HL-60/S4 treated with phorbol 12-myristate 13-acetate at 8.2 ng/mL for 4 days and 3 days (cell line): Measurements from ENCODE around the gene ANAPC1.
"Not testable (repeated sequence)": the region's sequence is repeated elsewhere in the genome, so short reads cannot be mapped to it uniquely, and the experiment has no call there.

ENCODE experiments used
- in situ Hi-C: fragments of 300-500 bp; cut with MboI; formaldehyde crosslinking; loops from 2 replicates; pipeline ENCODE4 v1.15.0; 2022; ENCODE audit warnings: low sequenced_read_pairs

The ANAPC1 gene

DNA sequence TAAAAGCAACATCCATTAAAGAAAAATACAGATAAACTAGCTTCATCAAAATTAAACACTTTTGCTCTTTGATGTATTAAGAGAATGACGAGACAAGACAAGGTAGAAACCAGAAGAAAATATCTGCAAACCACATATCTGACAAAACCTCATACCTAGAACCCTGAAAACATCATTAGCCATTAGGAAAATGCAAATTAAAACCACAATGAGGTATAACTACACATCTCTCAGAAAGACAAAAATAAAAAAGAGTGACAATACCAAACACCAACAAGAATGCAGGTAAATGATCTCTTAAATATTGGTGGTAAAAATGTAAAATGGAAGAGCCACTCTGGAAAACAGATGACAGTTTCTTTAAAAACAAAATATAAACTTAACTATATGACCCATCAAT, 53.5 kb downstream of the ANAPC1 start:
- in situ Hi-C loops: not testable (repeated sequence)

DNA sequence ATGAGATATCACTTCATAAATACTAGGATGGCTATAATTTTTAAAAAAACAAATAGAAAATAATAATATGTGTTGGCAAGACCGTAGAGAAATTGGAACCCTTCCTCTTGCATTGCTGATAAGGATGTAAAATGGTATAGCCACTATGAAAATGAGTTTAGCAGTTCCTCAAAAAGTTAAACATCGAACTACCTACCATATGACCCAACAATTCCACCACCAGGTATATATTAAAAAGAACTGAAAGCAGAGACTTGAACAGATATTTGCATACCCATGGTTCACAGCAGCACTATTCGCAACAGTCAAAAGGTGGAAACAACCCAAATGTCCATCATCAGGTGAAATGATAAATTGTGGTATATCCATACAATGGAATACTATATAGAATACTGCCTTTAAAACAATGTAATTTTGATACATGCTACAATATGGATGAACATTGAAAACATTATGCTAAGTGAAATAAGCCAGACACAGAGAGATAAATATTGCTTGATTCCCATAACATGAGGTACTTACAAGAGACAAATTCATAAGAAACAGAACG, 55.7 kb downstream of the ANAPC1 start:
- in situ Hi-C loops: not testable (repeated sequence)

DNA sequence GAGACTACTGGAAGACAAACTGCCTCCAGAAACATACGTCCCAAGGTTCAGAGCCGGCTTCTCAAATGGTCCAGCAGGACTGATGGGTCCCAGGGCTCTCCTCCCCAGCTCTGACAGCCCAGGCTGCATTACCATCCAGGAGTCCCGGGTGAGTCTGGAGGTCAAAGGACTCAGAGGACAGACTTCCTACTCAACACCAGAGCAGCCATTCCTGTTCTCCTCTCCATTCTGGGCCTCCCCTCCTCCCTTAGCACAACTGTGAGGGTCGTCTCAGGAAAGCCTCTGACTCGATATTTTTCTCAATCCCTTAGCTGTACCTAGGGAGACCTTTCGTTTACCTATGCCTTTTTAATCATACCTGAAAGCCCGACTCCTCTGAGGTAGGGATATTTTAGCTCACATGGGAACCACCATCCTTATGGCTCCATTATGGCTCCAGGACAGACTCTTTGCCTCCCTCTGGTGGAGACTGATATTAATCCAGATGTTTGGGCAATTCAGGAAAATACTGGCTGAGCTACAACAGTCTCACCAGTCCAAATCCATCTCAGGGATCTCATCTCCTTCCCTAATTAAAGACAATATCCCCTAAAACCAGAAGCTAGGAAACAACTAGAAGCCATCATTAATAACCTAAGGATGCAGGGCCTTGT, 70.9 kb downstream of the ANAPC1 start:
- in situ Hi-C loops: not testable (repeated sequence)

DNA sequence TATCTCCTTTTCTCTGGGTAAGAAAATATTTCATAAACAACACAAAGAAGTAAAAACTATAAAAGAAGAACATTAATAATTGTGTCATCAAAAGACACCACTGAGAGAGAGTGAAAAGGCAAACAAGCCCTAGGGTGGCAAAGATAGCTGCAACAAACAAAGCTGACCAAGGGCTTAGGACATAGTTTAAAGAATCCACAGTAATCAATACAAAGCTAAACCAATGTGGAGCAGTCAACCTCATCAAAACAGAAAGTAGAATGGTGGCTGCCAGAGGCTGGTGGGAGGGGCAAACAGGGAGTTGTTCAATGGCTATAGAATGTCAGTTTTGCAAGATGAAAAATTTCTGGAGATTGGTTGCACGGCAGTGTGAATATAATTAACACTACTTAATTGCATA, 93.4 kb downstream of the ANAPC1 start:
- in situ Hi-C loops: not testable (repeated sequence)

GRCh38 chr2:111784081-111784480, 99.9 kb downstream of the ANAPC1 start:
- in situ Hi-C loops: not testable (repeated sequence)

GRCh38 chr2:111782195-111782594, 101.8 kb downstream of the ANAPC1 start:
- in situ Hi-C loops: not testable (repeated sequence)

GRCh38 chr2:111781443-111782094, 102.4 kb downstream of the ANAPC1 start:
- in situ Hi-C loops: not testable (repeated sequence)

- in situ Hi-C loops: not testable (repeated sequence)
Measured at GRCh38 chr2:111777155-111777554, 106.8 kb downstream of the ANAPC1 start.

DNA sequence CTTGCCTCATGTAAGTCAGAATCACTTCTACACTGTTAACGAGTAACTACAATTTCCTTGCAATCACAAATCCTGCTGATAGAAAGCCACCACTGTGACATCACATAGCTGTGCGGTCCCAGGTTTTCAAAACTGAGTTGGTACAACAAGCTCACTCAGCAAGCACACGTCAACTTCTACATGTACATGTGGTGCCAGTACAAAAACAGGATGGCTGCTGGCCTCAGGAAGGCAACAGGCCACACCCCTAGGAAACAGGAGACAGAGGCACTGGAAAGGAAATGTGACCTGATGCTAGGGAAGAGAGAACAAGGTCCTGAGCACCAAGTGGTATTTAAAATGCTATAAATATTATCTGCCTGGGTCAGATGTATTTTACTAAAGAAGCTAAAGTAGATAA, 107.7 kb downstream of the ANAPC1 start:
- in situ Hi-C loops: not testable (repeated sequence)

GRCh38 chr2:111772180-111772579, 111.8 kb downstream of the ANAPC1 start:
- in situ Hi-C loops: not testable (repeated sequence)

GRCh38 chr2:111770916-111771658, 112.9 kb downstream of the ANAPC1 start:
- in situ Hi-C loops: not testable (repeated sequence)

GRCh38 chr2:111768266-111769190, 115.5 kb downstream of the ANAPC1 start:
- in situ Hi-C loops: not testable (repeated sequence)

- in situ Hi-C loops: not testable (repeated sequence)
Measured at GRCh38 chr2:111767087-111767486, 116.9 kb downstream of the ANAPC1 start.

- in situ Hi-C loops: not testable (repeated sequence)
Measured at GRCh38 chr2:111766295-111766694, 117.7 kb downstream of the ANAPC1 start.

DNA sequence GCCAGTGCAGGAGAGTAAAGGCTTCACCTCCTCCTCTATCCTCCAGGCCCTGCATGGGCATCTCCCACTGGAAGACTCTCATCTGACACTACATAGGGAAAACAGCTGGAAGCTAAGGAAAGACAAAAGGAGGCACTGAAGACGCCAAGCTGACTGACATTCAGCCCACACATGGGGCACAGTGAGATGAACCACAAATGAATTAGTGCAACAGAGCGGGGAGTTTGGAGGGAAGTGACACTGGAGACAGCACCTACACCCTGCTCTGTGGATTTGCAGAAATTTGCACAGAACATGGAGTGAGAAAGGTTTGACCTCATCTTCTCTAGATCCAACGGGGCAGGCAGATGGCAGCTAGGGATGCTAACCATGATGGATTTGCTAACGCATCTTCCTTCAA, 119.8 kb downstream of the ANAPC1 start:
- in situ Hi-C loops: not testable (repeated sequence)

DNA sequence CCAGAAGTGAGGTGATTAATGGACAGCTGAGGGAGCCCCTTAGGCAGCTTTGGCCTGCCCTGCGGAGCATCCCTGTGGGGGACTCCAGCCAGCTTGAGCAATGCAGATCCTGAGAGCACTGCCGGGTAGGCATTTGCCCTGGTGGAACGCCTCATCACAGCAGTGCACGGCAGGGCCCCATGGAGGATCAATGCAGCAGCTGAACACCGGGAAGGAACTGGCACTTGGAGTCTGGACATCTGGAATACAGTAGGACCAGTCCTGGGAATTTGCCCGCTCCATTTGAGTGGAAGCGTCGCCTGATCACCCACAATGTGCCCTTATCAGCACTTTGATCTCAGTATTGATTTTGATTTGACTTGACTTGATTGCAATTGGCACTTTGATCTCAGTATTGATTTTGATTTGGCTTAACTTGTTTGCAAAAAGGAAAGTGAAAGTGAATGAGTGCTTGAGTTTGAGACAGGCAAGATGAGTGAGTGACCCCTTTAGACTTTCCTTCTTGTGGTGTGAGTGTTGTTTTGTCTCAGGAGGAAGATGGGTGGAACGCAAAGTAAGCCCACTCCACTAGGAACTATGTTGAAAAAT, 123.2 kb downstream of the ANAPC1 start:
- in situ Hi-C loops: not testable (repeated sequence)

DNA sequence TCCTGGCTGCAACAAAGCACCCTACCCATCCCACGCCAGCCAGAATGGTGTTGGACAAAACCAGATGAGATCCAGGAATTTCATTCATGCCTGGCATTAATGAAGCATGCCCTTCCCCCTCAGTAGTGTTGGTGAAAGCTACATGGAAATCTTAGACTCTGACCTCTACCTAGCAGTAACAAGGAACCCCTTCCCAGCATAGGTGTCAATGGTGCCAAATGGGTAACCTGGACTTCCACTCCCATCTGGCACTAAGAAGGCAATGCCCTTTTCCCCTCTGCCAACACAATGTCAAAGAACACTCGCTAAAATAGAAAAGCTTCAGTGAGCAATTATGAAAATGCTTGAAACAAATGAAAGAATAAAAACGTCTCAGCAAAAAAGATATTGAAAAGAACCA, 131.5 kb downstream of the ANAPC1 start:
- in situ Hi-C loops: not testable (repeated sequence)

DNA sequence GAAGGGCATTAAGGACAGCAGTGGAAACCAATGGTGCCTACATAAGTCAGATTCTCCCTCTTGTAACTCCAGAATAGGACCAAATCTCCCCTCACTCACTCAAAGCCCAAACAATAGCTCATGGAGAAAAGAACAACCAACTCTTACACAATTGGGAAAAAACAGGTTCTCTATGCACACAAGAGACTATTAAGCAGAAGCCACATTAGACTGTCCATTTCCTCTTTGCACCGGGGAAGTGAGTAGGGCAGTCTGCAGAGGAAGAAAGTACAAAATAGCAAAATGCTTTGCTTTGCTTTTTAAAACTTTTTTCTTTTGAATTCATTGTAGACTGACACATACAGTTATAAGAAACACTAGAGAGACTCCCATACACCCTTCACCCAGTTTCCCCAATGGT, 133.4 kb downstream of the ANAPC1 start:
- in situ Hi-C loops: not testable (repeated sequence)

DNA sequence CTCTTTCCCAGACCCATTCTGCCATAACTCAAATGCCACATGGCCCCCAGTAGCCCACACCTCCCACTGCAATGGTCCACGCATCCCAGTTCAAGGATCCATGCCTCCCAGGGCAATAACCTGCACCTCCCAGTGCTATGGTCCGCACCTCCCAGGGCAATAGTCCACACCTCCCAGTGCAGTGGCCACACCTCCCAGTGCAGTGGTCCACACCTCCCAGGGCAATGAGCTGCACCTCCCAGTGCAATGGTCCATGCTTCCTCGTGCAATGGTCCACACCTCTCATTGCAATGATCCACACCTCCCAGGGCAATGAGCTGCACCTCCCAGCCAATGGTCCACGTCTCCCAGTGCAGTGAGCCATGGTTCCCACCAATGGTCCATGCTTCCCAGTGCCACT, 135.6 kb downstream of the ANAPC1 start:
- in situ Hi-C loops: not testable (repeated sequence)
